Smooth muscle cell of the brain vasculature (primary cell): ENCODE measurements around the gene PREX1.

Experiments
- DNase-seq: peaks from one replicate; pipeline ENCODE4 v3.0.0-alpha.2; 2012; ENCODE audit warnings: low read depth, low spot score

PREX1 gene

GRCh38 chr20:48638546-48638945 is 189.3 kb downstream of the PREX1 start:
- no peak for DNase-seq

GRCh38 chr20:48637461-48637860 is 190.3 kb downstream of the PREX1 start:
- DNase-seq, result no peak

GRCh38 chr20:48636301-48636700 is 191.5 kb downstream of the PREX1 start:
- DNase-seq, result no peak

- DNase-seq, result no peak
These were observed 192.0 kb downstream of the PREX1 start for GRCh38 chr20:48635791-48636267.

GRCh38 chr20:48635361-48635760 is 192.4 kb downstream of the PREX1 start:
- no peak for DNase-seq

- no peak for DNase-seq
These were observed 193.2 kb downstream of the PREX1 start for GRCh38 chr20:48634641-48635040.

GRCh38 chr20:48633620-48634257 is 194.1 kb downstream of the PREX1 start:
- no peak for DNase-seq

- no peak for DNase-seq
These were observed 194.8 kb downstream of the PREX1 start for GRCh38 chr20:48632825-48633619.

GRCh38 chr20:48632017-48632824 is 195.6 kb downstream of the PREX1 start:
- no peak for DNase-seq

- DNase-seq, result no peak
These were observed 196.4 kb downstream of the PREX1 start for GRCh38 chr20:48631114-48632016.

- no peak for DNase-seq
These were observed 197.3 kb downstream of the PREX1 start for GRCh38 chr20:48630342-48631075.

GRCh38 chr20:48629960-48630315 is 197.9 kb downstream of the PREX1 start:
- DNase-seq, result no peak

- DNase-seq, result no peak
These were observed 198.5 kb downstream of the PREX1 start for GRCh38 chr20:48629069-48629959.

- DNase-seq, result no peak
These were observed 200.1 kb downstream of the PREX1 start for GRCh38 chr20:48627737-48628128.

GRCh38 chr20:48626938-48627736 is 200.7 kb downstream of the PREX1 start:
- no peak for DNase-seq

- DNase-seq, result no peak
These were observed 201.4 kb downstream of the PREX1 start for GRCh38 chr20:48626226-48626937.

- no peak for DNase-seq
These were observed 202.5 kb downstream of the PREX1 start for GRCh38 chr20:48625136-48625900.
